Stimulated activated CD4-positive, alpha-beta T cell treated with anti-CD3 and anti-CD28 coated beads, Interleukin-15, amount 100 ng/mL, for 24 hours (primary cell): ENCODE measurements around the gene PTPRG.

Source experiments
- DNase-seq: peaks from one replicate; pipeline ENCODE4 v3.0.0-alpha.2; 2020

PTPRG gene

DNA sequence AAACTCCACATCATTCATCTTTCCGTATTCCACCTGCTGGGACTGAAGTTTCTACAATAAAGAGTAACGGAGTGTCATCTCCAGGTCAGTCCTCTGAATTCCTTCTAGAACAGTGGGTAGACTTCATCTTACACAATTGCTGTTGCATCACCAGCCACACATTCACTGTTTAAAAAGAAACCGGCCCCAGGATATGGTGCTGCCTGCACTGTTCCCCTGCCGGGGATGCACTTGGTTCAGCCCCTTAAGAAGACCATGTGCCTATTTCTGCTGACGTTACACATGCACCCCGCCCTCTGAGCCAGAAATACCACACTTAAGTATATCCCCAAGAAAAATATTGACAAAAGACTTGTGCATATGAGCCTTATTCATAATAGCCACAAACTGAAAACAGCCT is 578.6 kb downstream of the PTPRG start:
- DNase-seq = no peak

DNA sequence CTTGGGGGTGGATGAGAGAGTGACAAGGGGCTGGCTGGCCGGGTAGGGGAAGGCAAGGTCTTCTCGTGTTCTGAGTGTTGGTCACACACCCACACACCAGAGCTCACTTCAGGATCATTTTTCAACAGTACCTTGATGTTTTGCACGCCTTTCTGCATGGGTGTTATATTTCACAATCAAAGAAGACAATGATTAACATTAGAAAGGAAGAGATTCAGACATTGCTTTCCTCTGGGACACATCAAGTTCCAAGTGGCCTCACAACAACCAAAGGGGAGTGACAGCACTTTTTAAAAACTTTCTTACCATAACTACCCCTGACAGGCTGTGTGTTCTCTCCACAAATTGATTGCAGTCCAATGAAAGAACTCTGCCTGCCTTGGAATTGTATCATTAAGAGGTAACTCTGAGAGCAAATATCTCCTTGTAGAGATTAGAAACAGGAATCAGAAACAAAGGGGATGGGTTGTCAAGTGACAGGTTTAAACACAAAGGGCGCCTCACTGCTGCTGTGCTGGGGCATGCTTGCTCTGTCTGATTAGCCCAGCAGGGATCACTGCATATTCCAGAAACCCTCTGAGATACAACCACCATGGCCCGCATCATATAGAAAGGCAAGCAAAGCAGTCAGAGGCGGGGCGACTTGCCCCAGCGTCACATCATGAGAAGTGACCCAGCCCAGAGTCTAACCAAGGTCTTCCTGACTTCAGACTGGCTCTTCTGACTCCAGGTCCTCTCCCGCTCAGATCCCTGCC is 581.1 kb downstream of the PTPRG start:
- no peak for DNase-seq

DNA sequence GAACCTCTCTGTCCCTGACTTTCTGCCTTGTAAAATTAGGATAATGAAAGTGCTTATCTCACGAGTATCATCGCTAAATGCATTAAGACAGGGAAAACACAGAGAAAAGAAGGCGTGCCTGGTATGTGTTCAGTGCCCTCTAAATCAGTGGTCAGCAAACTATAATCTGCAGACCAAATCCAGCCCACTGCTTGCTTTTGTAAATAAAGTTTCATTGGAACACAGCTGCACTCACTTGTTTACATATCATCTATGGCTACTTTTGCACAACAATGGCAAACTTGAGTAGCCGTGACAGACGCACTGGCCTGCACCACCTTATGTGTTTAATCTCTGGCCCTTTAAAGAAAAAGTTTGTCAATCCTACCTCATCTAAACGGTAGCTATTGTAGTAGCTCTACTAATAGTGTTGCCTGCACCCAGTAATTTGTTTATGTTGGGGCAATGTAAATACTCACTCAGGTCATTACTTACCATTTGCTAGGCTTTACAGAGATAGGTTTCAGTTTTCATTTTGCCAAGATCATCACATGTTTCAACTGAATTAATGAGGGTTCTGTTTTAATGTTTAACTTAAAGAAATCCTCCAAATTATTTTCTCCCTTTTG is 582.6 kb downstream of the PTPRG start:
- DNase-seq = no peak

DNA sequence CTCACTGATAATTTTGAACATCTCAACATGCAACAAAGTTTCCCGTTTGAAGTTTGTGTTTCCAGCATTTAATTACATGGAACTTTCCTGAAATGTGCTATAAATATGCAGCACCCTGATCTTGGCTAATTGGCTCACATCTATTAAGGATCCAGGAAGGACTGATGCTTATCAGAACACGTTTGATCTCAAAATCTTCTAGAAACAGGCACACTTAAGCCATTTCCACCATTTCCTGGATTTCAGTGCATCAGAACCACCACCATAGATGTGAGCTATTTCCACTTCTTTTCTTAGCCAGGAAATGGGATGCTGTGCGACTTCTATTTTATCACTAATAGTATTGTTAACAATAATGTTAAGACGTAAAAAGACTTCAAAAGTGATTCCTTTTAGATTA is 583.1 kb downstream of the PTPRG start:
- DNase-seq = no peak

DNA sequence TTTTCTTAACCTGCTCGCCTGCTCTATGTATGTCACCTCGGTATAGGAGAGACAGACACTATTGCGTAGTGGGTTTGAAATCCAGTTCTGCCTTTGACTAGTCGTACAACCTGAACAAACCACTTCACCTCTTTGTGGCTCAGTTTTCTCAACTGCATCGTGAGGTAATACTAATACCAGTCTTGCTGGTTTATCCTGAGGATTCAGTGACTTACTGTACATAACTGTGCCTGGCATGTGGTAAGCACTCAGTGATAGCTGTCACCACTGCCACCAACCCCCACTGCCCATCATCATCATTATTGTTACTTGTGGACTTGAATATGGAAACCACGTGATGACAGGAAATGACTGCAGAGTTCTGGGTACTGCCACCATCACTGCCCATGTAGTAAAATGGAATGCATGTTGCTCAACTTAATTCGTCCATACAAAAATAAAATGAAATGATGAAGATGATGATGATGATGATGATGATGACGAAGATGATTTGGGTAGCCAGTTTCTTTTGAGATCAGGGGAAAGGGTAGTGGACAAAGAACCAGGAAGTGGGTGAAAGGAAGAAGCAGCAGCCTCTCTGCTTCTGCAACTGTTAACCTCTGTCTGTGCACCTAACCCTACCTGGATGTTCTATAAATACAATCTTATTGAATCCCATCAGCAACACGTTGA is 583.9 kb downstream of the PTPRG start:
- DNase-seq = no peak

DNA sequence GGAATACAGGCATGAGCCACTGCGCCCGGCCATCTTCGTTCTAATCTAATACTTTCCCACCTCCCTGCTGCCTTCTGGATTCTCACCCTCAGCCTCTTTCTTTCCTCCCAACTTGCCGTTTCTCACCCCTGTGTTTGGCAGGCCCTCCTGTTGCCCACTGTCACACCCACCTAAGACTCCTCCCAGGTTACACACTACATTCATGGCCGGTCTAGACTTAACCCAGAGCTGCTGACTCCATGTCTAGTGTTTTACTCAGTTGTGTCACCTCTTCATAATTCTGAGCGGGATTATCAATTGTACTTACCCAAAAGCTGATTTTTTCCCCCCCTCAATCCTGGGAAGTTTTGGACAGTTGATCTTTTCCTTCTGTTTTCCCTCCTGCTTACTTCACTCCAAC is 588.2 kb downstream of the PTPRG start:
- DNase-seq = no peak

DNA sequence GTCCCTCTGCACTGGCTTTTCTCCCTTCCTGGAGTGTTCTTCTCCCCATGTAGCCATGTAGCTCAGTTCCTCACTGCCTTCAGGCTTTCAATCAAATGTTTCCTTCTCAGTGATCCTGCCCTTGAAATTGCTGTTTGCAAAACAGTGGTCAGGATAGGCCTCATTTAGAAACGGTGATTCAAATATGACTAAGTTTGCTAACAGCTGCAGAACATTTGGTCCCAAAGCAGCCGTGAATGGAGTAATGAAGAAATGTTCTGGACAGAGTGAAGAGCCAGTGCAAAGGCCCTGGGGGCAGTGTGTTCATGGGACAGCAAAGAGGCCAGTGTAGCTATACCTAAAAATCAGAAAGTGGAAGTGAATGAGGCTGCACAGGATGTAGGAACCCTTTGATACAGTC is 588.6 kb downstream of the PTPRG start:
- DNase-seq = no peak

DNA sequence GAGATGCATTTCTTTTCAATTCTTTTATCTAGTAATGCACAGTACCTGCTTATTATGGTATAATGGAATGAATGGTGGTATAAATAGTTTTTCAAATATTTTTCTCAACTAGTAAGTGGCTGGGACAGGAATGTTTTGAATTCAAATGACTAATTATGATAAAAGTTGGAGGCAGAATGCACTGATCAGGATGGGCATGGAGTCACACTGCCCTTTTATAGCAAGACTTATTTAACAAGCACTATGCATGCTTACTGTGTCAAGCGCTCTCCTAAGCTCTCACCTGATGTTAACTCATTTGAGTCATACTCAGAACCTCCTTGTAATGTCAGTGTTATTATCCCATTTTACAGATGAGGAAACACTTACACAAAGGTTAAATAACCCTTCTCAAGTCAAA is 590.2 kb downstream of the PTPRG start:
- no peak for DNase-seq

DNA sequence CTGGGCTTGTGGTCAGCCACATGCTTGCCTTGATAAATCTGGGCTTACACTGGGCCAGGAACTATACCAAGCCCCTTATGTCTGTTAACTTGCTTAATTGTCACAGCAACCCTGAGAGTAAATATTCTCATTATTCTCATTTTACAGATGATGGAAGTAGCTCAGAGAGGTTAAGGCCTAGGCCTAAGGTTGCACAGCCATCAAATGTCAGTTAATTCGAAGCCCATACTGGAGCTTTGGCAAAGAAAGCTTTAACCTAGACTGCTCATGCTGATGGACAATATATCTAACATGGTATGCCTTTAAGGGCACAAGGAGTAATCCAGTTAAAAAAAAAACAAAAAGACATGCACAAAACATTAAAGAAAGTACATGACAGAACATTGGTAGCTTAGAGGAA is 591.9 kb downstream of the PTPRG start:
- DNase-seq = no peak

DNA sequence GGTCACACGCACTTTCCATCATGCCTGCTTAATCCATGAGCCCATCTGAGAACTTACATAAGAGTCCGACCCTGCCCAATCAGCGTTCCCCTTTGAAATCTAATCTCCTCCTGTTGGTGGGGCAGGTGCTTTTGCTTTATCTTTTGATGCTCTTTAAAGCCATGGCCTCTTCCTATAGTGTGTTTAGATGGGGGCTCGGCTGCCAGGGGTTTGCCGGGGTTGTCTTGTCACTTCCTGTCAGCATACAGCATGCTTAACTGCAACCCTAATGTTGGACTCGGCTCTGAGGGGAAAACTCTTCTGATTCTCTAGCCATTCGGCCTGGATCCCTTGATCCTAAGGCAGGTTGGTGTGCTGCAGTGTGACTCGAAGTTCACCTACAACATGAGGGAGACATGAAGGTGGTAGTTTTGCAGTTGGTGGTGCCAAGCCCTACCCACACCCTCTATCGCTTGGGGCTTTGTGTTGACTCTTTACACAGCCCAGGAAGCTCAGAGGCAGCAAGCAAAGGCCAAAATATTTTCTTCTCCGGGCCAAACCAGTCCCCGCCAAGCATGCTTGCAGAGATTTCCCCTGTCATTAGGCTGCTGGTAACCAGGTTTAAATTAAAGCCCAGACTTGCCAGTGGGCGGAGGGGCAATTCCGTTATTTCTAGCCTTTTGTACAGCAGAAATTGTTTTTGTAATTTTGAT is 593.2 kb downstream of the PTPRG start:
- no peak for DNase-seq

DNA sequence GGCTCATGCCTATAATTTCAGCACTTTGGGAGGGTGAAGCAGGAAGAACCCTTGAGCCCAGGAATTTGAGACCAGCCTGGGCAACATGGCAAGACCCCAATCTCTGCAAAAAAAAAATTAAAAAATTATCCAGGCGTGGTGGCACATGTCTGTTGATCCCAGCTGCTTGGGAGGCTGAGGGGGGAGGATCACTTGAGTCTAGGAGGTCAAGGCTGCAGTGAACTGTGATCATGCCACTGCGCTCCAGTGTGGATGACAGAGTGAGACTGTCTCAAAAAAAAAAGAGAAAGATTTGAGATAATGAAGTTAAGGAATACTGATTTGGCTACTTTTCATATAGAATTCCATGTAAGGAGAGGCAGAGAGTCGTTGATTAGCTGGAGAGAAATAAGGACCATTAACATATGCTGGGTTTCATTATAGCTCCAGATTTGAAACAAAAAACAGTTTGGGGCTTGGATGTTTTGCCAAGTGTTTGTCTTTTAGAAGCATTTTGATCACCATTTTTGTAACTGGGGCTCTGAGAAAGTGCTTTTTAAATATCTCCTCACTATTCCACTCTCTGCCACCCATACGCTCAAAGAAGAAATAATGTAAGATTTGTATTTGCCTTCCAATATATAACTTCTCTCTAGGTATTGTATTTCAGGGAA is 597.8 kb downstream of the PTPRG start:
- DNase-seq = no peak

DNA sequence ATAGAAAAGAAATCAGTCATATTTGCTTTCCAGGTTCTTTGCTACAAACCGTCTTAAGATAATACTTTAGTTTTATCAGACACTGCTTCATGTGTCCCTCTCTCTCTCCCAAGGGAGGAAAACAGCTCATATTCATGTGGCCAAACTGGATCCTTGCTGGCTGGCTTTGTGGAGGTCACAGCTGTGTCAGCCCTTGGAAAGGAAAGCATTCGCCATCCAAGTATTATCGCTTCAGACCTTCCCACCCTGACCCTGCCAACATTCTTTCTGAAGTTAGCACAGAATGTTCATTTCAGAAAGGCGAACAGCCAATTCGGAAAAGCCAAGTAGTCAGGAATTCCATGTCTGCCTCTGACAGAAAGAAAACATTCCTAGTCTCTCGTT is 598.3 kb downstream of the PTPRG start:
- DNase-seq = no peak

DNA sequence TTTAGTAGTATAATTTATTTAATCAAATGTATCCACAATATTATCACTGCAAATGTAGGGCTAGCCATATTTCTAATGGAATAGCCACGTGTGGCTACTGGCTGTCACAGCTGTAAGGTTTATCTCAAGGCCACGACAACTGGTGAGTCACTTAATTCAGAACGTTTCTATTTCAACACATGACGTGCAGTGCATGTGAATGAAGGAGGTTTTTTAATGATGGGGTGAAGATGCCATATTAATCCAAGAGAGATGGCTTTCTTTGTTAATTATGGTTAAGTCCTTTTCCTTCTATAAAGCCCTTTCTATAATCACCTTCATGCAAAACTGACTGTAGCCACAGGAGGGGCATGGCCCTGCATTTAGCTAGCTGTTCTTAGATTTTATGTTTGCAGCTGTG is 600.0 kb downstream of the PTPRG start:
- DNase-seq = no peak

DNA sequence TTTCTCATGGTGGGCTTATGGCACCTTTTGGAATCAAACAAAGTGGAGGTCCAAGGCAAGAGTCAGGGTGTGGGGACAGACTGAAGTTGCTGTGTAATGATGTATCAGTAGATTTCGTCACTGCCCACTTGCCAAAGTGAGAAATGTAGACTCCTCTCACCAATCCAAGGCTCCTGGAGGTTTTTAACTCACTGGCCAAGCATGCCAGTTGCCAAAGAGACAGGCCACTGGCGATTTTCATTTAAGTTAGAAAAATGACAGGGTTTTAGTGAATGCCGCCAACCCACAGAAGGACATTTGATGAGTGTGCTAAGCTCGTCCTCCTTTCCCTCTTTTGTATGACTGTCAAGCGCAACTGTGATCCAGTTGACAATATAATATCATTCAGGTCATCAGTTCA is 602.8 kb downstream of the PTPRG start:
- DNase-seq = no peak

DNA sequence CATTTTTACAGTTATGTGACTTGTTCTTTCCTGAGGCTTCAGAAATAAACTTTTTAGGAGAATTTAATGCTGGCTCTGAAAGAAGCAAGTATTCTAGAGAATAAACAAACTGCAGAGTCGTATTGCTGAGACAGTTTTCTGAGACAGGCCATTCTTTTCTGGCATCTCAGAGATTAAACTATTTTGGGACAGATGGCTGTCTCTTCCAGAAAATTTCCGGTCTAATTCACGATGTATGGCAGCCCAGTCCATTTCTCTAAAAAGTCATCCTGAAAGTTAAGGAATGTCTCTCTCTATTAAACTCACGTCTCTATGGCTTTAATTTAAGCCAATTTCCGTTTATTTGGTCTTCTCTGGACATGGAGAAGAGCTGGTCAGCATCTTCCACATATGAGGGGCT is 603.4 kb downstream of the PTPRG start:
- DNase-seq = no peak

DNA sequence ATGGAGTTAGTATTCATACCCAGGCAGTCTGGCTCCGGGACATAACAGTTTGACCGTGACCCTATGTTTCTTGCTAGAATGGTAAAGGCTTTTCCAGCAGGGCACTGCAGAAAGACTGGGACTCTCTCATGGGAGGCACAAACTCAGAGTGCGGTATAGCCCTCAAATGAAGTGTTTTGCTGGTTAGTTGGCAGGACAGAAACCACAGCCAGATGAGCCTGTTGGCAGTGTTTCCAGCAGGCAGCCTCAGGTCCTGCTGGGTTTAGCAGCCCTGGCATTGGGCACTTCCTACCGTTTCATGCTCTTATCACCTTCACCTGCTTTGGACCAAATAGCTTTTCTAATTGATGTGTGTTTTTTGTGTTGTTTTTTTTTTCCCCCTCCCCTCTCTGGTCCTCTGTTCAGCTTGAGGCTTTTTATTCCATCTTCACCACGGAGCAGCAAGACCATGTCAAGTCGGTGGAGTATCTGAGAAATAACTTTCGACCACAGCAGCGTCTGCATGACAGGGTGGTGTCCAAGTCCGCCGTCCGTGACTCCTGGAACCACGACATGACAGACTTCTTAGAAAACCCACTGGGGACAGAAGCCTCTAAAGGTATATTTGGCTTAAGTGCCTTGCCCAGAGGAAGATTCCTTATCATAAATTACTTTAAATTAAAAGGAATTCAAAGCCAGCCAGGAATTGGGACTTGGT is 606.3 kb downstream of the PTPRG start:
- DNase-seq = no peak

DNA sequence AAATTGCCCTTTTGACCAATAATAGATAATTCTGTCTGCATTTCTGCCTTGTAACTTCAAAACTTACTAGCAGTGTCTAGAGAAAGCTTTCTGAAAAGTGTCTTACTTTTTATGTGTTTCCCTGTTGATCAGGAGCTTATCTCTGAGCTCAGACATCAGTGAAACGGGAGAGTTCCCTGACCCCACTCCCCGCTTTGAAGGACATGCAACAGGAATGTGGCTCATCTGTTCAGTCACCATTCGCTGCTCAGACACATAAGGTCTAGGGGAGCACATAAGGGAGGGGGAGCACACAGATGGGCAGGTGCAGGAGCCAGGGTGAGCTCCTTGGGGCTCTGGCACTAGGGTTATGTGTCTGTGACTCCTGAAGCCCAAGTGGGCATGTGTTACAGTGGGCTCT is 607.0 kb downstream of the PTPRG start:
- DNase-seq = no peak

DNA sequence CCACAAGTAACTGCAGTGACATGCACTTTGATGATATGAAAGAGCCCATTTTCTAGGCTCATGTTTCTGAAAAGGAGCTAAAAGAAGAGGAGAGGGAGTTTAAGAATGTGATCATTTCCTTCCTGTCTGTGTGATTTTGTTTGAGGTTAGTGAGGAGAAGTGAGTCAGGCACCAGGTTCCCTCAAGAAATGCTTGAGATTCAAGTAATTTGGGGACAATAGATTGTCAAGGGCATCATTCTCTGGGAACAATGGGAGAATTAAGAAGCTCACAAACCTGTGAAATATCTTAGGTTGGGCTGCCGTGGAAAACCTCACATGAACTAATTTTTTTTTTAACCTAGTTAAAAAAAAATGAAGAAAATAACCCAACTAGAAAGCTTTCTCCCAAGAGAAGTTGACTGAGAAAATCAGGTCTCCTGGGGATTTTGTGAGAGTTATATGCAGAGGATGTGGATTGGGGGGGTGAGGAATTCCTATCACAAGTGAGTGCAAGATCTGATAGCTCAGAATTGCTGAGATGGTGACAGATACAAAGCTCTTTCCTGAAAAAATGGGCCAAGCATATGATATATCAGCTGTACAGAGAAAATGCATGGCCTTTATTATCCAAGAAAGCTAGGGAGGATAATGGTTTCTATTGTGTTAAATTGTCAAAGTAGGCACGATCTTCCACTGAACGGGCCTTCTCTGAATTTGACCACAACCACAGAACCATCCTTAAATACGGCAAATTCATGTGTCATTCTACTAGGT is 608.7 kb downstream of the PTPRG start:
- no peak for DNase-seq

DNA sequence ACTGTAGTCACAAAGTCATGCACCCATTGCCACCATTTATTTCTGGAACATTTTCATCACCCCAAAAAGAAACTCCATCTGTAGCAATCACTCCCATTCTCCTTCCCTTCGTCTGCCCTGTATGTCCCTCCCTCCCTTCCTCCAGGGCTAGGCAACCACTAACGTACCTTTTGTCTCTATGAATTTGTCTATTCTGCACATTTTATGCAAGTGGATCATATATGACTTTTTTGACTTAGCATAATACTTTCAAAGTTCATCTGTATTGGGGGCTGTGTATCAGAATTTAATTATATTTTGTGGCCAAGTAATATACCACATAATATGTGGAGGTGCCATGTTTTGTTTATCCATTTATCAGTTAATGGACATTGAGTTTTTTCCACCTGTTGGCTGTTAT is 610.4 kb downstream of the PTPRG start:
- DNase-seq = no peak

DNA sequence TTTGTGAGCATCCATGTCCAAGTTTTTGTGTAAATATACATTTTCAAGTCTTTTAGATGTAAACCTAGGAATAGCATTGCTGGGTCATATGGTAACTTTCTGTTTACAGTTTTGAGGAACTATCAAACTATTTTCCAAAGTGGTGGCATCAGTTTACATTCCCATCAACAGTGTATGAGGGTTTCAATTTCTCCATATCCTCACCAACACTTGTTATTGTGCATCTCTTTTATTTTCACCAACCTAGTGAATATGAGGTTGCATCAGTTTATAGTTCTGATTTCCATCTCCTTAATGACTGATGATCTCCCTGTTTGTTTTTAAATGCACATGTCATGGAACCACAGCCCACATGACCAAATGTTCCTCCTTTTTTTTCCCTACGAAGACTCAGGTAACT is 610.8 kb downstream of the PTPRG start:
- DNase-seq = no peak

DNA sequence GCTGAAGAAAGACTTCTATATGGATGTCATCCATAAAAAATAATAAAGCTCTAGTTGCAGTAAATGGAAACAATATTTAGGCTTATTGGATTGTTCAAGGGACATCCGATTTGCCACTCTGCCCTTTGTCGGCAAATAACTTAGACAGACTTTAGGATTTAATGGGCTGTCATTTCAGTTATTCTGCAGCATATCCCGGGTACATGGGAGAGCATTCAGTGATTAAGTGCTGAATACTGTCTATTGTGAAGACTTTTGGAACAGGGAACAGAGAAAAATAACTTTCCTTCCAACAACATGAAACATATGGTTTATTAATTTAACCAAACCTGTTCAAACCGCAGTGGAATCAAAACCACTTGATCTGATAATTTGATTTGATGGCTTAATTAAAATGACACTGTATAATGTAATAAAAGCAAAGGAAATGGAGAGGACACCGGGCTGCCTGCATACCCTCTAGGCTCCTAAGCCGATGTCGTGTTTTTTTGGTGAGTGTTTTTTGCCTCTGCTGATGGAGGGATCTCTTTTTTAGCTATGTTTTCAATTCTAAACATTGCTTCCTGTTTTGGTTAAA is 612.7 kb downstream of the PTPRG start:
- DNase-seq = no peak

DNA sequence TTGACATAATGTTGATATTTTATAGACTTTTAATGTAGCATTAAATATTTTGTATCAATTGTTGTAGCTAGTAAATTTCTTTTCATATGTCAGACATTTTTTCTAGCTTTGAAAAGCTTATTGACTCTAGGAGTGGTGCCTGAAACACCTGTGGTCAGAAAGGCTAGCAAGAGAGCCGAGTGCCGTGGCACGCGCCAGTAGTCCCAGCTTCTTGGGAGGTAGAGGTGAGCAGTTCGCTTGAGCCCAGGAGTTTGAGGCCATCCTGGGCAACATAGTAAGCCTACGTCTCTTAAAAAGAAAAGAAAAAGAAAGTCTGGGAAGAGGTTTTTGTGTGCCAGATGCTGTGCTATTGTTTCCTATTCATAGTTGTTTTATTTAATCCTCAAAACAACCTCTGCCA is 613.8 kb downstream of the PTPRG start:
- no peak for DNase-seq
